ENCODE results near the gene CIB1. TPM values are rescaled to one million over a fixed set of nuclear protein-coding genes. Genes with fewer than 3 reads are reported as not detected.

The CIB1 gene
- total RNA-seq, 4 donors from 2014 or later = 22.8 to 35.6 (median 25.5) TPM

- H3K27me3 ChIP-seq = no peaks in the 10 kb centered on the region
- peaks cover 0 to 54% of the 10 kb centered on the region in 2 donors for H3K36me3 ChIP-seq
- no peaks in the 10 kb centered on the region for H3K9me3 ChIP-seq
- peak overlapping the region in 3 of 4 donors; percentile 12 to 67 (median 46) for H3K27ac ChIP-seq
- no peak for ATAC-seq
- peaks cover 0 to 44% (median 15%) of the 10 kb centered on the region in 3 donors for H3K4me1 ChIP-seq
- WGBS, 2 donors (ENCODE audit: low coverage in 1 of 2) = 58 to 89% methylated on average over 5 to 15 of the region's 35 CpGs
- H3K4me3 ChIP-seq = no peak overlapping the region
- TF ChIP-seq EP300 (IDR thresholded peaks at IDR 0.05) (no peak), POLR2A (IDR thresholded peaks at IDR 0.05) (no peak), POLR2AphosphoS5 (IDR thresholded peaks at IDR 0.05) (no peak), CTCF (IDR thresholded peaks at IDR 0.05) (no peak)
Observed at GRCh38 chr15:90212221-90213098, 21.3 kb downstream of the CIB1 start.

DNA sequence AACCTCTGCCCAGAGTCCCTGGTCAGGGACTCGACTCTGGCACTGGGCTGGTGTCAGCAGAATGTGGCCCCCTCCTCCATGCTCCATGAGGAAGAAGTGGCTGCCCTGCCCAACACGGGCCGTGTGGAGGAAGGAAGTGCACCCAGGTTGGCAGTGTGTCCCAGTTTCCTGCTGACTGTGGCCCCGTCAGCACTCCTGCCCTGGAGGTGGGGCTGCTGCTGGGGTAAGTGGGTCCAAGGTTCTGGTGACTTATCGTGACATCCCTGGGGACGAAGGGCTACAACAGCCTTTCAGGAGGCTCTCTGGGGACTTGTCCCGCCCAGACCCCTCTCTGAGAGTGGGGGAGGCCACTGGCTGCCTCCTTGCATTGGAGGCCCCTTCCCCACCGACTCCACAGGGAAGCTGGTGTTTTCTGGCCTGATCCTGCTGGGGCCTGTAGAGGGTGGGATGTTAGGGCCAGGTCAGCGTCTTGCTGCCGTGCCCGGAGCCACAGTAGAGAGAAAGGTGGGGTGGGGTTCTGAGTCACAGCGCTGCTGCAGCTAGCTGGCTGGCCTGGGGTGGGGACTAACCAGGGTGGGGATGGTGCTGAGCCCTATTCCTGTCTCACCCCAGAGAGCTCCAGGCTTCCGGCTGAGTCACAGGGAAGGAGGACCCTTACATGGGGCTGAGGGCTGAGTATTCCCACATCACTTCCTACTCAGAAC, 22.1 kb downstream of the CIB1 start:
- peak; percentile 39 for ATAC-seq
- no CpG with 5 or more reads among the region's 13 CpGs for WGBS, 2 donors (ENCODE audit: low coverage in 1 of 2)
- peaks cover 0 to 45% (median 15%) of the 10 kb centered on the region in 3 donors for H3K4me1 ChIP-seq
- no peaks in the 10 kb centered on the region for H3K9me3 ChIP-seq
- H3K36me3 ChIP-seq = peaks cover 0 to 56% of the 10 kb centered on the region in 2 donors
- TF ChIP-seq POLR2AphosphoS5 (IDR thresholded peaks at IDR 0.05) = no peak
- TF ChIP-seq CTCF (IDR thresholded peaks at IDR 0.05) = no peak
- TF ChIP-seq POLR2A (IDR thresholded peaks at IDR 0.05) = no peak
- no peak for TF ChIP-seq EP300 (IDR thresholded peaks at IDR 0.05)
- no peaks in the 10 kb centered on the region for H3K27me3 ChIP-seq
- peak overlapping the region in 3 of 4 donors; percentile 16 to 67 (median 46) for H3K27ac ChIP-seq
- no peak overlapping the region for H3K4me3 ChIP-seq

DNA sequence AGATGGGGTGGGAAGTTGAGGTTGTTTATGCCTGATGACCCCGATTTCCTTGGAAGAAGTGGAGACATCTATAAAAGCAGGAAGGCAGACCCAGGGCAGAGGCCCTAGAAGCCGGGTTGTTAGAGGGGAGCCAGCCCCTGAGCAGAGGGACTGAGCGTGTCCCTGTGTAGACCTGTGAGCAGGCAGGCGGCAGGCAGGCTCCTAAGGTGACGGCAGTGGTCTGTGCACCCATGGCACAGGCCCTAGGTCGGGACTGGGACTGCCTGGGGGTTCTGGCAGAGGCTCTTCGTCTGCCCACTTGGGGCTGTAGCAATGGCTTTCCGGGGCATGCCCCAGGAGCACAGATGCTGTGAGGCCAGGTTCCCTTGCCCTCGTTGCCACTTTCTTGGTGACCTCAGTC, 22.7 kb downstream of the CIB1 start:
- 80 to 98% methylated on average over 1 to 7 of the region's 9 CpGs for WGBS, 2 donors (ENCODE audit: low coverage in 1 of 2)
- Histone ChIP-seq H3K36me3 (peaks cover 0 to 55% of the 10 kb centered on the region in 2 donors), H3K4me1 (peaks cover 0 to 51% (median 15%) of the 10 kb centered on the region in 3 donors), H3K9me3 (no peaks in the 10 kb centered on the region), H3K4me3 (no peak overlapping the region), H3K27me3 (no peaks in the 10 kb centered on the region), H3K27ac (peak overlapping the region in 3 of 4 donors; percentile 16 to 67 (median 46))
- TF ChIP-seq POLR2AphosphoS5 (IDR thresholded peaks at IDR 0.05) = no peak
- no peak for TF ChIP-seq EP300 (IDR thresholded peaks at IDR 0.05)
- no peak for ATAC-seq

GRCh38 chr15:90210593-90210992, 23.1 kb downstream of the CIB1 start:
- peak overlapping the region in 1 of 4 donors; percentile 67 for H3K27ac ChIP-seq
- H3K36me3 ChIP-seq = peaks cover 0 to 56% of the 10 kb centered on the region in 2 donors
- TF ChIP-seq POLR2A (IDR thresholded peaks at IDR 0.05) = no peak
- no peak for TF ChIP-seq POLR2AphosphoS5 (IDR thresholded peaks at IDR 0.05)
- TF ChIP-seq EP300 (IDR thresholded peaks at IDR 0.05) = no peak
- no peak for TF ChIP-seq CTCF (IDR thresholded peaks at IDR 0.05)
- peaks cover 0 to 55% (median 15%) of the 10 kb centered on the region in 3 donors for H3K4me1 ChIP-seq
- WGBS, 2 donors (ENCODE audit: low coverage in 1 of 2) = 63 to 71% methylated on average over 4 to 6 of the region's 8 CpGs
- no peak overlapping the region for H3K4me3 ChIP-seq
- no peak for ATAC-seq
- H3K27me3 ChIP-seq = no peaks in the 10 kb centered on the region
- no peaks in the 10 kb centered on the region for H3K9me3 ChIP-seq

- WGBS, 2 donors (ENCODE audit: low coverage in 1 of 2) = 64 to 72% methylated on average over 7 to 9 of the region's 9 CpGs
- Histone ChIP-seq H3K36me3 (peaks cover 0 to 58% of the 10 kb centered on the region in 2 donors), H3K9me3 (no peaks in the 10 kb centered on the region), H3K27me3 (no peaks in the 10 kb centered on the region), H3K4me1 (peaks cover 0 to 64% (median 15%) of the 10 kb centered on the region in 3 donors), H3K4me3 (no peak overlapping the region), H3K27ac (no peak overlapping the region)
- no peak for TF ChIP-seq EP300 (IDR thresholded peaks at IDR 0.05)
- TF ChIP-seq CTCF (IDR thresholded peaks at IDR 0.05) = no peak
- no peak for TF ChIP-seq POLR2AphosphoS5 (IDR thresholded peaks at IDR 0.05)
- no peak for TF ChIP-seq POLR2A (IDR thresholded peaks at IDR 0.05)
- no peak for ATAC-seq
Observed at GRCh38 chr15:90209591-90209990, 24.1 kb downstream of the CIB1 start.

Measured in gastroesophageal sphincter (tissue), 4 donors.